Body of pancreas (tissue), 4 donors: ENCODE results near the gene PIGZ. TPM values are rescaled to one million over a fixed set of nuclear protein-coding genes. Genes with fewer than 3 reads are reported as not detected.
A peak's percentile ranks its signal among the peaks of the same experiment; 100 is the strongest.

ENCODE experiments used
- ATAC-seq: fragments of 150-250 bp; one replicate; pipeline ENCODE4 v1.9.1; 2016
- DNase-seq, 4 donors: peaks; one replicate each; pipeline ENCODE4 v3.0.0-alpha.2; 2019
- H3K27ac ChIP-seq, 4 donors: fragments of 200-600 bp; sonication (generic); 1 replicate in 3 of 4; 2 replicates in 1 of 4; pipeline versions ENCODE4 v1.5.1 to v1.6.1; 2016 to 2019; ENCODE audit warnings: mild to moderate bottlenecking in 1 of 4, mixed read lengths in 1 of 4, moderate library complexity in 1 of 4
- H3K27me3 ChIP-seq, 2 donors: fragments of 200-600 bp; sonication (generic); one replicate each; pipeline ENCODE4 v1.6.0; 2016; ENCODE audit warnings: mild to moderate bottlenecking in 1 of 2
- H3K36me3 ChIP-seq, 2 donors: fragments of 200-600 bp; sonication (generic); replicated peaks in 1 of 2; 2 replicates each; pipeline ENCODE4 v1.5.1; 2016; ENCODE audit warnings: low read depth in 2 of 2; ENCODE audit not compliant: insufficient read depth in 1 of 2
- H3K4me1 ChIP-seq: fragments of 200-600 bp; sonication (generic); one replicate; pipeline ENCODE4 v1.6.0; 2016
- H3K4me3 ChIP-seq, 2 donors: fragments of 200-600 bp; sonication (generic); 1 replicate in 1 of 2; 2 replicates in 1 of 2; pipeline ENCODE4 v1.5.1; 2016 to 2019
- H3K9me3 ChIP-seq, 3 donors: fragments of 200-600 bp; sonication (generic); 1 replicate in 2 of 3; 2 replicates in 1 of 3; pipeline ENCODE4 v1.5.1; 2016
- POLR2A ChIP-seq, 3 donors: fragments of 450-650 bp; IDR thresholded peaks; one replicate each; pipeline ENCODE4 v1.6.1; 2016; ENCODE audit warnings: antibody characterized with exemption in 3 of 3, mild to moderate bottlenecking in 2 of 3
- WGBS, 2 donors: methylation state at CpG; one replicate each; pipeline ENCODE4 v1.1.5; 2017; 5-methylcytosine and 5-hydroxymethylcytosine counted together
- intact Hi-C: fragments of 100-400 bp; cut with DNase I; formaldehyde crosslinking; loops from one replicate; pipeline ENCODE4 v1.15.1; 2023
- total RNA-seq, 2 donors: library from RNA; depleted of rRNA; stranded (reverse); fragments of >200 nt; gene quantifications; one replicate each; pipeline ENCODE4 v1.1.0, GENCODE V29; 2016
- TF ChIP-seq, protein P1 (sequence below), 7 experiments: fragments of 450-650 bp in 4 of 7; fragments of 200-600 bp in 3 of 7; sonication (generic) in 3 of 7; IDR thresholded peaks; one replicate each; pipeline ENCODE4 v1.5.1; 2016 to 2019; ENCODE audit warnings: antibody characterized with exemption in 7 of 7

The PIGZ gene
- total RNA-seq, 2 donors from 2014 or later: 1.0 to 1.3 TPM

DNA sequence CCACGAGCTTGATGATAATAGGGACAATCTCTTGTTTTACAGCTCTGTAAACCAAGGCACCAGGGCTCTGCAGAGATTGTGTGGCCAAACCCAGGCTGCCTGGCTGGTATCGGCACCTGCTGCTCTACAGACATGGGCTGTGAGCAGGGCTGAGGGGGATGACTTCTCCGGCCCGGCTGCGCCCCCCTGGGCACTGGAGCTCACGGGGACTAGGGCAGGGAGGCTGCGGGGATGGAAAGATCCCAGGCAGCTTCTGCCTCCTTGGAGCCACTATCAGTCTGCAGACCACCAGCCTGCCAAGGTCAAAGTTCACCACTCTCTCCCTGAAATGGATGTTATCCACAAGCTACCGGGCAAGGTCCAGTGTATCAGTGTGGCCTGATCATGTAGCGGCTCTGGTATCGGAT is 22.0 kb upstream of the PIGZ start:
- DNase-seq (no peak), ATAC-seq (no peak)
- no peaks in the 10 kb centered on the region for H3K36me3 ChIP-seq
- no peak overlapping the region for H3K27ac ChIP-seq
- H3K27me3 ChIP-seq: no peaks in the 10 kb centered on the region
- no peaks in the 10 kb centered on the region for H3K9me3 ChIP-seq
- H3K4me1 ChIP-seq: peaks cover 11% of the 10 kb centered on the region
- intact Hi-C loops: no loop called here
- WGBS, 2 donors: 90 to 96% methylated on average over 3 to 10 of the region's 10 CpGs
- no peak for TF ChIP-seq POLR2A (IDR thresholded peaks at IDR 0.05)
- TF ChIP-seq, protein P1, sequence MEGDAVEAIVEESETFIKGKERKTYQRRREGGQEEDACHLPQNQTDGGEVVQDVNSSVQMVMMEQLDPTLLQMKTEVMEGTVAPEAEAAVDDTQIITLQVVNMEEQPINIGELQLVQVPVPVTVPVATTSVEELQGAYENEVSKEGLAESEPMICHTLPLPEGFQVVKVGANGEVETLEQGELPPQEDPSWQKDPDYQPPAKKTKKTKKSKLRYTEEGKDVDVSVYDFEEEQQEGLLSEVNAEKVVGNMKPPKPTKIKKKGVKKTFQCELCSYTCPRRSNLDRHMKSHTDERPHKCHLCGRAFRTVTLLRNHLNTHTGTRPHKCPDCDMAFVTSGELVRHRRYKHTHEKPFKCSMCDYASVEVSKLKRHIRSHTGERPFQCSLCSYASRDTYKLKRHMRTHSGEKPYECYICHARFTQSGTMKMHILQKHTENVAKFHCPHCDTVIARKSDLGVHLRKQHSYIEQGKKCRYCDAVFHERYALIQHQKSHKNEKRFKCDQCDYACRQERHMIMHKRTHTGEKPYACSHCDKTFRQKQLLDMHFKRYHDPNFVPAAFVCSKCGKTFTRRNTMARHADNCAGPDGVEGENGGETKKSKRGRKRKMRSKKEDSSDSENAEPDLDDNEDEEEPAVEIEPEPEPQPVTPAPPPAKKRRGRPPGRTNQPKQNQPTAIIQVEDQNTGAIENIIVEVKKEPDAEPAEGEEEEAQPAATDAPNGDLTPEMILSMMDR (IDR thresholded peaks at IDR 0.05): no peak
- H3K4me3 ChIP-seq: no peak overlapping the region

DNA sequence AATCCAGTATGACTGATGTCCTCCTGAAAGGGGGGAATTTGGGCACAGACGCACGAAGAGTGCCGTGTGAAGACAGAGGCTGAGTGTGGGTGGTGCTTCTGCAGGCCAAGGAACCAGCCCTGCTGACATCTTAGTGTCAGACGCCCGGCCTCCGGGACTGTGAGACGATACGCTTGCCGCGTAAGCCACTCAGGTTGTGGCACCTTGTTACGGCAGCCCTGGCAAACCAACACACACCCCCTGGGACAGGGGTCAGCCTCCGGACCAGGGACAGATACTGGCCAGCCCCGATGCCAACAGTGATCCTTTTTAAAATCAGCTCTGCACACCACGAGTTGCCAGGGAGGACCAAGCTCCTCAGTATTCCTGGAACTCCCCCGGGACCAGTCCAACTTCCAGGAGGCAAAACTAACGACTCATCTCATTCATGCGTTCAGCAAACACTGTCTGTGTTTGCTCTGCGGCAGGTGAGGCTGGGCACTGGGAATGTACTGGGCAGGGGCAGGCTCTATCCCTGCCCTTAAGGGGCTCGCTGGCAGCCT is 21.2 kb upstream of the PIGZ start:
- intact Hi-C loops: loop anchor here (10.0 kb wide), 1 partner anchor 185 kb away; no protein-coding TSS in a partner anchor
- 81 to 91% methylated on average over 15 to 19 of the region's 19 CpGs for WGBS, 2 donors
- Histone ChIP-seq H3K27ac (no peak overlapping the region), H3K4me1 (peaks cover 11% of the 10 kb centered on the region), H3K27me3 (no peaks in the 10 kb centered on the region), H3K4me3 (no peak overlapping the region), H3K36me3 (no peaks in the 10 kb centered on the region), H3K9me3 (no peaks in the 10 kb centered on the region)
- DNase-seq (no peak), ATAC-seq (no peak)
- no peak for TF ChIP-seq POLR2A (IDR thresholded peaks at IDR 0.05)
- TF ChIP-seq, protein P1 (IDR thresholded peaks at IDR 0.05): no peak

DNA sequence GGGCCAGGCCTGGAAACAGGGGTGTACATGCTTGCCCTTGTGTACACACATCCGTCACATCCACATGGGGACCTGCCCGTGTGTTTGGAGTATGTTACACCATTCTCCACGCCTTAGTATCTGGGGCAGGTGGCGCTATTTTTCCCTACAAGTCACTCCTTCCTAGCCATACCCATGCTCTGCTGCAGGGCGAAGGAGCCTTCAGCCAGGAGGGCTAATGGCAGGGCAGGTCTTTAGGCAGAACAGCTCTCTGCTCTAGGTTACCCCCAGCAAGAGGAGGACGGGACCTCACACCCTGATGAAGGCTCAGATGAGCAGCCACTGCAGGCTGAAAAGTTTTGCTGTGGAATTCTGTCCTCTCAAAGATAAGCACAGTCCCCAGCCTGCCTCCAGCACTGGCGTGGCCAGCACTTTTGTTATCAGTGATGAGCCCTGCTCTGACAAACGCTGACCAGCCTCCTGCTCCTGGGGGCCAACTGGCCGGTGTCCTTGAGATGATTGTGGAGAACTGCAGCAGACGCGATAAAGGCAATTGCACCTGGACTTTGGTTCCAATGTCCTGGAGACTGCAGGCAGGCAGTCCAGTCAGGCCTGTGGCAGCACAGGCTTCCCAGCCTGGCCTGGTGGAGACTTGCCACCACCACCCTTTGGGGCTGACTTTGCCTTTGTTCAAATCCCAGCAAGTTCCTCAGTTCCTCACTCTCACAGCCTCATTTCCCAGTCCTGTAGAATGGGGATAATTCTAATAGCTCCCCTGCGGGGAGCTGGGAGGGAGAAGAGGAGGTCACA is 19.8 kb upstream of the PIGZ start:
- Histone ChIP-seq H3K27ac (no peak overlapping the region), H3K4me3 (no peak overlapping the region), H3K9me3 (no peaks in the 10 kb centered on the region), H3K27me3 (no peaks in the 10 kb centered on the region), H3K4me1 (peaks cover 11% of the 10 kb centered on the region), H3K36me3 (no peaks in the 10 kb centered on the region)
- peak; percentile 70 for ATAC-seq
- 26 to 29% methylated on average over 11 to 12 of the region's 12 CpGs for WGBS, 2 donors
- TF ChIP-seq, protein P1 (IDR thresholded peaks at IDR 0.05): peak in 4 of 7 experiments; percentile 6 to 38 (median 26)
- TF ChIP-seq POLR2A (IDR thresholded peaks at IDR 0.05): no peak
- DNase-seq: peak; percentile 32 to 58 (median 42)
- intact Hi-C loops: loop anchor here (10.0 kb wide), 1 partner anchor 186 kb away; no protein-coding TSS in a partner anchor

DNA sequence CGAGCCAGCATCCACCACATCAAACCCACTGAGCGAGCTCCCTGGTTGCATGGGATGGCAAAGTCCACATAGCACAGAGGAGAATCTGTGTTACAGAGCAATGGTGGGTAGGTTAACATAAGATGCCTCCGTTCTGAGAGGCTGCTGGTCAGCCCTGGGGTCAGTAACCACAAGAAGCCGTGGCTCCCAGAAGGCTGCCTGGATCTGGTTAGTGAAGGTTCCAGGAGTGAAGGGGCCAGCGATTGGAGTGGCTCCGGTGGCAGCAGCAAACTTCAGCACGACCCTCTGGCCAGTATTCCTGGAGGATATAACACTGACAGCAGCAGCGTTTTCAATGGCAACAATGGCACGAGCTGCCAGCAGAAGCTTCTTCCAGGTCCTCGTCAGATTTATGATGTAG is 18.4 kb upstream of the PIGZ start:
- Histone ChIP-seq H3K27ac (no peak overlapping the region), H3K4me1 (peaks cover 11% of the 10 kb centered on the region), H3K9me3 (no peaks in the 10 kb centered on the region), H3K27me3 (no peaks in the 10 kb centered on the region), H3K36me3 (no peaks in the 10 kb centered on the region), H3K4me3 (no peak overlapping the region)
- TF ChIP-seq, protein P1 (IDR thresholded peaks at IDR 0.05): no peak
- DNase-seq (no peak), ATAC-seq (no peak)
- intact Hi-C loops: loop anchor here (10.0 kb wide), 1 partner anchor 188 kb away; no protein-coding TSS in a partner anchor
- WGBS, 2 donors: 85 to 90% methylated on average over 9 to 10 of the region's 10 CpGs
